T-helper 2 cell treated with Interferon-gamma antibody and Interleukin-4, amounts not matched to agents 5 μg/mL and 100 μg/mL, for 36 hours (primary cell): ENCODE results near the gene SPSB4.

Experiments used
- DNase-seq: peaks from one replicate; pipeline ENCODE4 v3.0.0; 2021; ENCODE audit warnings: low spot score
- H3K27ac Mint-ChIP-seq: one replicate; pipeline ENCODE4 v1.8.0; 2021; ENCODE audit warnings: mild to moderate bottlenecking, mixed read lengths
- H3K27me3 Mint-ChIP-seq: one replicate; pipeline ENCODE4 v1.8.0; 2021; ENCODE audit warnings: low read depth, mixed read lengths
- H3K36me3 Mint-ChIP-seq: one replicate; pipeline ENCODE4 v1.8.0; 2021; ENCODE audit warnings: low read depth, mixed read lengths
- H3K4me1 Mint-ChIP-seq: one replicate; pipeline ENCODE4 v1.8.0; 2021; ENCODE audit warnings: low read depth, mixed read lengths
- H3K4me3 Mint-ChIP-seq: one replicate; pipeline ENCODE4 v1.8.0; 2022; ENCODE audit warnings: mild to moderate bottlenecking, moderate library complexity, mixed read lengths
- H3K9me3 Mint-ChIP-seq: one replicate; pipeline ENCODE4 v1.8.0; 2021; ENCODE audit warnings: mixed read lengths

The SPSB4 gene

GRCh38 chr3:141089339-141090152 lies 38.4 kb downstream of the SPSB4 start:
- Mint-ChIP-seq H3K4me3 (no peak overlapping the region), H3K27me3 (peaks cover 2% of the 10 kb centered on the region), H3K36me3 (no peaks in the 10 kb centered on the region), H3K27ac (no peak overlapping the region), H3K4me1 (no peaks in the 10 kb centered on the region), H3K9me3 (no peaks in the 10 kb centered on the region)
- no peak for DNase-seq

DNA sequence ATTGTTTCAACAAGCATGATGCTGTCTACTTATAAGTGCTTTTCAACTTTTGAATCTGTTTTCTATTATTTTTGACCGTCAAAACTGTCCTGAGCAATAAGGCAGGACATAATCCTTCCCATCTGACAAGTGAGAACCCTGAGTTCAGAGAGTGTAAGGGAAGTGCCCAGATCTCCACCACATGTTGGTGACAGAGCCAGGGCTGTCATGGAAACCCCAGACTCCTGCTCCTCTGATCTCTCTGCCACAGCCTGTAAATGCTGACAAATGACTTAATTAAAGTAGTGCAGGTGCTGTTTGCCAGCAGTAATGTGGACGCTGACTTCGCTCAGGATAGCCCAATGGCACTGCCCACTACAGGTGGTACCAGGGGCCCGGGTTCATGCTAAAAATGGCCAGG lies 40.3 kb downstream of the SPSB4 start:
- H3K4me3 Mint-ChIP-seq: no peak overlapping the region
- no peak for DNase-seq
- no peak overlapping the region for H3K27ac Mint-ChIP-seq
- H3K36me3 Mint-ChIP-seq: no peaks in the 10 kb centered on the region
- peaks cover 2% of the 10 kb centered on the region for H3K27me3 Mint-ChIP-seq
- no peaks in the 10 kb centered on the region for H3K4me1 Mint-ChIP-seq
- H3K9me3 Mint-ChIP-seq: no peaks in the 10 kb centered on the region

GRCh38 chr3:141092663-141093062 lies 41.5 kb downstream of the SPSB4 start:
- Mint-ChIP-seq H3K27me3 (peaks cover 2% of the 10 kb centered on the region), H3K27ac (no peak overlapping the region), H3K4me3 (no peak overlapping the region), H3K36me3 (no peaks in the 10 kb centered on the region), H3K4me1 (no peaks in the 10 kb centered on the region), H3K9me3 (no peaks in the 10 kb centered on the region)
- no peak for DNase-seq

GRCh38 chr3:141093397-141093796 lies 42.2 kb downstream of the SPSB4 start:
- no peaks in the 10 kb centered on the region for H3K9me3 Mint-ChIP-seq
- H3K4me1 Mint-ChIP-seq: no peaks in the 10 kb centered on the region
- no peak overlapping the region for H3K4me3 Mint-ChIP-seq
- no peak overlapping the region for H3K27ac Mint-ChIP-seq
- H3K27me3 Mint-ChIP-seq: peaks cover 2% of the 10 kb centered on the region
- DNase-seq: no peak
- no peaks in the 10 kb centered on the region for H3K36me3 Mint-ChIP-seq

- H3K4me3 Mint-ChIP-seq: no peak overlapping the region
- no peaks in the 10 kb centered on the region for H3K4me1 Mint-ChIP-seq
- no peak for DNase-seq
- H3K27me3 Mint-ChIP-seq: peaks cover 4% of the 10 kb centered on the region
- H3K27ac Mint-ChIP-seq: no peak overlapping the region
- no peaks in the 10 kb centered on the region for H3K36me3 Mint-ChIP-seq
- H3K9me3 Mint-ChIP-seq: no peaks in the 10 kb centered on the region
These were observed 43.0 kb downstream of the SPSB4 start for GRCh38 chr3:141093971-141094684.

DNA sequence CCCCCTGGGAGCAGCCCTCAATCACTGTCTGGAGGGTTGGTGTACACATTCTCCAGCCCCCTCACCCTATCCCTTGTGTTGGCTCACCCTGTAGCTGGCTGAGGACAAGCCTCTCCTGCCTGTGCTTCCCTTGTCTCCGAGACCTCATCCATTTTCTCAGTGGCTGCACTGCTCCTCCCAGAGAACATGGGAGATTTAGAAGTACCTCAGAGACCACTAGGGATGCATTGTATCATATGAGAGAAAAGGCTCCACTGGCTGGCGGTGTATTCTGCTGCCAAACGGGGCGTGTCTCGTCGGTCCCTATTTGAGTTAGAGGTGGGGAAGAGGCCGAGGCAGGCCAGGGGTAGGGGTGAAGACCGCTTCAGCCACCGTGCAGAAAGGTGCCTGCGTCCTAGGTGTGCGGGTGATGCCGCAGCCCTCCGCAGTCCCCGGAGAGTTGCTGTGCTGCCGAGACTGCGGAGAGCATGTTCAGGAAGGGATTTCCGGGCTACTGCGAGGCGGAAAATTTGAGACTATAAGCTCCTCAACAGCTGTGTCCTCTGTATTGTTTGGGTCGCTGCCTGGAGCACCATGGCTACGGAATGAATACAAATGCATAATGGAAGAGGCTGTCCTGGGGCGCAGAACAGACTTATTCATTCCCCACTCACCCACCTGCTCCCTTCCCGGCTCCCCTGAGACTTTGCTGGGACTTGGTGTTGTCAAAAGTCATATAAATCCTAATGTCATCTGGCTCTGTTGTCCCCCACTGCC lies 43.8 kb downstream of the SPSB4 start:
- H3K27me3 Mint-ChIP-seq: peaks cover 2% of the 10 kb centered on the region
- H3K4me1 Mint-ChIP-seq: no peaks in the 10 kb centered on the region
- H3K9me3 Mint-ChIP-seq: no peaks in the 10 kb centered on the region
- H3K4me3 Mint-ChIP-seq: no peak overlapping the region
- DNase-seq: no peak
- H3K36me3 Mint-ChIP-seq: no peaks in the 10 kb centered on the region
- no peak overlapping the region for H3K27ac Mint-ChIP-seq

GRCh38 chr3:141095546-141095937 lies 44.4 kb downstream of the SPSB4 start:
- DNase-seq: no peak
- Mint-ChIP-seq H3K27me3 (peaks cover 2% of the 10 kb centered on the region), H3K9me3 (no peaks in the 10 kb centered on the region), H3K27ac (no peak overlapping the region), H3K36me3 (no peaks in the 10 kb centered on the region), H3K4me1 (no peaks in the 10 kb centered on the region), H3K4me3 (no peak overlapping the region)

DNA sequence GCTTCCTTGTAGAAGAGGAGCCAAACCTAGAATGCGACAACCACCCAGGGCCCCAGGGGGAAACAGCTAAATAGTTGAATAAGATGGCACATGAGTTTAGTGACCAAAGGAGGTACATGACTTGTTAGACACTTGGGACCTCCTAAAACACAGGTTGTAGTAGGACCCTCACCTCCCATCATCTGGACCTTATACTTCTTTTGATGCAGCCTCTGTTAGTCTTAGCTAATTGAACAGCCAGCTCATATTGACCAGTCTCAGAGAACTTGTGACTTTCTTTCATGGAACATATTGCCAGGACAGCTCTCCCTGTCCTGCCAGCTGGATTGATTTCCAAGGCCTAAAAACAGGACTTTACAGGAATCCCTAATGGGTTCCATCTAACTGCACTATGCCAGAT lies 45.0 kb downstream of the SPSB4 start:
- Mint-ChIP-seq H3K27me3 (peaks cover 2% of the 10 kb centered on the region), H3K27ac (no peak overlapping the region), H3K9me3 (no peaks in the 10 kb centered on the region), H3K4me3 (no peak overlapping the region), H3K36me3 (no peaks in the 10 kb centered on the region), H3K4me1 (no peaks in the 10 kb centered on the region)
- no peak for DNase-seq

DNA sequence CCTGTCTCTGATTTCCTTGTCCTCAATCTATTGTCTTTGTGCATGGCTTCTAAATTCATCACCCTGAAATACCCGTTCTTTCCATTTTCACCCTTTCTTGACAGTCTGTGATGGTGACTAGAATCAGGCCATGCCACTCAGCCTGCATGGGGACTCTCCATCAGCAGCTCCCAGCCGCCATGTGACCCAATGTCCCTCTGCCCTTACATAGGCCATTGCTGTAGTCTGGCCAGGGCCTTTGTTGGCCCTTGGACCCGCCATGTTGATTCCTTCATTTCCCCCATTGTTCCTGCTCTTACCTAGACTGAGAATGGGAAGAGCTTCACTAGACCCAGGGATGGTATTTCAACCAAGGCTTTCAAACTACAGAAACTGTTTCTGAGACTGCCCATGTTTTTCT lies 45.8 kb downstream of the SPSB4 start:
- Mint-ChIP-seq H3K4me1 (no peaks in the 10 kb centered on the region), H3K4me3 (no peak overlapping the region), H3K36me3 (no peaks in the 10 kb centered on the region), H3K27me3 (peaks cover 2% of the 10 kb centered on the region), H3K27ac (no peak overlapping the region), H3K9me3 (no peaks in the 10 kb centered on the region)
- DNase-seq: no peak

DNA sequence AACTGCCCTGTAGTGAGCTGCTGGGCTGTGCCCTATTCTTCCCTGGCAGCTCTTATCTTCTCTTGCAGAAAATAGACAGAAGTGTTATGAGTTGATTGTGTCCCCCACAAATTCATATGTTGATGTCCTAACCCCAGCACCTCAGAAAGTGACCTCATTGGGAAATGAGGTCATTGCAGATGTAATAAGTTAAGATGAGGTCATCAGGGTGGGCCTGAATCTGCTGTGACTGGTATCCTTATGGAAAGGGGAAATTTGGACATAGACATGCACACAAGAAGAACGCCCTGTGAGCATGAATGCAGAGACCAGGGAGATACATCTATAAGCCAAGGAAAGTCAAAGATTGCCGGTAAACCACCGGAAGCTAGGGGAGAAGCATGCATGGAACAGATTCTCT lies 49.0 kb downstream of the SPSB4 start:
- no peaks in the 10 kb centered on the region for H3K36me3 Mint-ChIP-seq
- H3K27me3 Mint-ChIP-seq: peaks cover 4% of the 10 kb centered on the region
- H3K4me1 Mint-ChIP-seq: no peaks in the 10 kb centered on the region
- no peak overlapping the region for H3K27ac Mint-ChIP-seq
- no peaks in the 10 kb centered on the region for H3K9me3 Mint-ChIP-seq
- DNase-seq: no peak
- H3K4me3 Mint-ChIP-seq: no peak overlapping the region

DNA sequence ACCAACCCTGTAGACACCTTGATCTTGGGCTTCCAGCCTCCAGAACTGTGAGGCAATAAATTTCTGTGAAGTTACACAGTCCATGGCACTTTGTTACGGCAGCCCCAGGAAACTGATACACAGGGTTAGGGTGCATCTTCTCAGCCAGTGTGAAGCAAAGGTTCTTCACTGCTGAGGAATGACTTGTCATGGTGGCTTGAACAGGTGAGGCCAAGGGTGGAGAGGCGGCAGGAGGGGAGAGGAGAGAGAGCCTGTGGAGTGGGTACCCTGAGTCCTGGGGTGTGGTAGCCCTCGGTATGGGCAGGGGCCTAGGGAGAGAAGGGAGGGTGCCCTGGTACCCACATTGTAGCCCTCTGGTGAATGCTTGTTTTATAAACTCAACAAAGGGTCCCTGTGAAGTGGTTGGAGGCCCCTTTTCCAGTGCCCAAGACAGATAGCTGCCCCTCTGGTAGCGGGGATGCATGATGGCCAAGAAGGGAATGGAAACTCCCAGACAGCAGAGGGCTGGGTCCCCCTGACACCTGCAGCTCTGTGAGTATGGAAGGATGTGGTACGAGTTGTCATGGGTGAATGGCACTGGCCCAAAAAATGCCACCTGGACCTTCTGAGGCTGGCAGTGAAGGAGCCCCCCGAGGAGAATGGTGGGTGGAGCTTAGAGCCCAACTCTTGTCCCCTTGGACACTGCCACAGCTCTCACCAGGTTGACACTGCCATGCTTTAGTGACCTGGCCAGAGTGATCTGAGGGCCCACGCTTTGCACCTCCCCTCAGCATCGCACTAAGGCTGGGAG lies 49.6 kb downstream of the SPSB4 start:
- H3K9me3 Mint-ChIP-seq: no peaks in the 10 kb centered on the region
- H3K27ac Mint-ChIP-seq: no peak overlapping the region
- no peak overlapping the region for H3K4me3 Mint-ChIP-seq
- H3K36me3 Mint-ChIP-seq: no peaks in the 10 kb centered on the region
- no peaks in the 10 kb centered on the region for H3K4me1 Mint-ChIP-seq
- DNase-seq: no peak
- peaks cover 4% of the 10 kb centered on the region for H3K27me3 Mint-ChIP-seq

DNA sequence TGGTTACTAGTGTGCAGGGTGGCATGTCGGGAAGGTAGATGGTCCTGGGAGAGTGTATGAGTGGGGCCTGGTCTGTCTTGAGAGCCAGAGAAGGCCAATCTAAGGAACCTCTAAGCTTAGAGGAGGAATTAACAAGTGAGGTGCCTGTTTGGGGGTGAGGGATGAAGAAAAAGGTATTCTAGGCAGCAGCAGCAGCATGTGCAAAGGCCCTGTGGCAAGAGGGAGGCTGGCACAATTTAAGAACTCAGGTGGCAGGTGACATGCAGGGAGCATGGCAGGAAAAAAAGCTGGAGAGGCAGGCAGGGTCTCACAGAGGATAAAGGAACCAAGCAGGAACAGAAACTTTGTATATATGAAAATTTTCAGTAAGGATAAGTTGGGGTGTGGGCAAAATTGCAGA lies 51.2 kb downstream of the SPSB4 start:
- Mint-ChIP-seq H3K27ac (no peak overlapping the region), H3K4me1 (no peaks in the 10 kb centered on the region), H3K27me3 (peaks cover 4% of the 10 kb centered on the region), H3K4me3 (no peak overlapping the region), H3K9me3 (no peaks in the 10 kb centered on the region), H3K36me3 (no peaks in the 10 kb centered on the region)
- DNase-seq: no peak

DNA sequence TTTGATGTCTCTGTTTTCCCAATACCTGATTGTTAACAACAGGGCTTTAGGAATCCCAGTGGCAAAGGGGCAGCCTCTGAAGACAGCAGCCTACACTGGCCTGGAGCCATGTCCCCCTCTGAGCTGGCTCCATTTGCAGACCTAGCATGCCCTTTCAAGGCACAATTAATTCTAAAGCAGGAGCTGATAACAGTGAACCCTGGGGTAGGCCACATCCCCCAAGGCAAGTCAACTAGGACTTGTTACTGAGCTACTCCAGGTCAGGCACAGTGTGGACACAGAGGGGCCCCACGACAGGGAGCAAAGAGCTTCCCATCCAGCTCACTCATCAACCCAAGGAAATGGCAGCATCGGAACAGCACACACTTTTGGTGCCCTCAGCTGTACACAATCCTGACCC lies 51.9 kb downstream of the SPSB4 start:
- Mint-ChIP-seq H3K27me3 (peaks cover 4% of the 10 kb centered on the region), H3K9me3 (no peaks in the 10 kb centered on the region), H3K4me3 (no peak overlapping the region), H3K36me3 (no peaks in the 10 kb centered on the region), H3K27ac (no peak overlapping the region), H3K4me1 (no peaks in the 10 kb centered on the region)
- DNase-seq: no peak
